NCI-H2171 treated with DMSO at 0.1 percent for 48 hours (cell line): Measurements from ENCODE around the gene ZNF580.

Experiments
- DNase-seq: peaks from one replicate; lab custom pipeline; 2025; lab: John Stamatoyannopoulos, UW

The ZNF580 gene

GRCh38 chr19:55646889-55647731 lies 6.3 kb downstream of the ZNF580 start:
- DNase-seq = peak; percentile 43

GRCh38 chr19:55647732-55648584 lies 7.2 kb downstream of the ZNF580 start, which contains the start of gene CCDC106:
Gene CCDC106 (plus strand): TSS chr19:55648212. CDS start chr19:55649047, 835 bp downstream.
- DNase-seq = peak; percentile 82

- DNase-seq = no peak
Observed at GRCh38 chr19:55648585-55649267, 7.9 kb downstream of the ZNF580 start.

- DNase-seq = no peak
Observed at GRCh38 chr19:55649268-55650125, 8.7 kb downstream of the ZNF580 start.

- DNase-seq = no peak
Observed at GRCh38 chr19:55650126-55650557, 9.3 kb downstream of the ZNF580 start.

- DNase-seq = no peak
Observed at GRCh38 chr19:55650602-55651230, 9.9 kb downstream of the ZNF580 start.

GRCh38 chr19:55651236-55651635 lies 10.4 kb downstream of the ZNF580 start:
- no peak for DNase-seq

GRCh38 chr19:55652311-55653128 lies 11.7 kb downstream of the ZNF580 start:
- DNase-seq = no peak

- DNase-seq = peak; percentile 99
Observed at GRCh38 chr19:55653651-55654322, 13.0 kb downstream of the ZNF580 start.

- peak; percentile 98 for DNase-seq
Observed at GRCh38 chr19:55654323-55654867, 13.6 kb downstream of the ZNF580 start.

- DNase-seq = peak; percentile 96
Observed at GRCh38 chr19:55654868-55655647, 14.3 kb downstream of the ZNF580 start, which contains the start of gene U2AF2. Gene U2AF2 (plus strand): TSS chr19:55655035. CDS start chr19:55655105, 70 bp downstream.

- no peak for DNase-seq
Observed at GRCh38 chr19:55655648-55656040, 14.8 kb downstream of the ZNF580 start.

GRCh38 chr19:55656552-55656951 lies 15.8 kb downstream of the ZNF580 start:
- DNase-seq = no peak

GRCh38 chr19:55656988-55657747 lies 16.4 kb downstream of the ZNF580 start:
- DNase-seq = no peak

GRCh38 chr19:55658846-55659459 lies 18.2 kb downstream of the ZNF580 start:
- no peak for DNase-seq

GRCh38 chr19:55659822-55660221 lies 19.0 kb downstream of the ZNF580 start:
- DNase-seq = no peak

GRCh38 chr19:55660404-55660803 lies 19.6 kb downstream of the ZNF580 start:
- DNase-seq = no peak
